ENCODE data around the gene CCDC97.
"Not testable (repeated sequence)": the region's sequence is repeated elsewhere in the genome, so short reads cannot be mapped to it uniquely, and the experiment has no call there.

Gene CCDC97

DNA sequence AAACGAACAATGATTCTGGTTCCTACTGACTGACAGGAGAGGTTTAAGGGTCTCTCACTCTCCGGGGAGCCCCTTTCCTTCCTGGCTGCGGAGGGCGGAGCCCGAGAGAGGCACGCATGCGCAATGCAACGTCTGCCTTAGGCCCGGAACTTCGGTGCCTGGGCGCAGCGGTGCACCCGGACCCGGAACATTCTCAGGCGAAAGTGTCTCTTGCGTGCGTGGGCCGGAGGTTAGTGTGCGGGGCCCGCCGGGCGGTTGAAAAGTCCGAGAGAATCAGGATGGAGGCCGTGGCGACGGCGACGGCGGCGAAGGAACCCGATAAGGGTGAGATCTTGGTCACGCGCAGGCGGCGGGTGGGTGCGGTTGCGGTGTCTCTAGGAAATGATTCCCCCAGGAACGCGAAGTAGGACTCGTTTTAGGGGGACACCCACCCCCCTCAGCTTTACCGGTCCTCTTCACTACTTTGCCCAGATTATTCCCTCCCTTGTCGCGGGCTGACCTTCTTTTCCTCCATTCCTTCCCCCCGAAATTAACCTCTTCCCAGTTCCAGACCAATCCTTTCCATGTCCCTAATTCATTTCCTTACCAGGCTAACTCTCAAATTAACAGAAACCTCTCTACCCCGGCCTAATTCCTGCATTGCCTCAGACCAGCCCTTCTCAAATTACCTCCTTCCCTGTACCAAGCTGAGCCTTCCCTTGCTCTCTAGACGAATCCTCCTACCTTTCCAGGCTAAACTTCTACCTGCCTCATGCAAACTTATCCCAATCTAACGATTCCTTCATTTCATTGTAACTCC, at the start of gene CCDC97:
Gene CCDC97, plus strand, starts transcription at position 140 of the 799 bp plus-strand sequence. Its CDS starts 139 bp downstream, at position 279.
- peak; percentile 40 for DNase-seq

GRCh38 chr19:41261474-41262190, 48.3 kb upstream of the CCDC97 start:
- no peak for DNase-seq

- peak; percentile 89 for DNase-seq
Observed at GRCh38 chr19:41263042-41263849, 46.7 kb upstream of the CCDC97 start.

DNA sequence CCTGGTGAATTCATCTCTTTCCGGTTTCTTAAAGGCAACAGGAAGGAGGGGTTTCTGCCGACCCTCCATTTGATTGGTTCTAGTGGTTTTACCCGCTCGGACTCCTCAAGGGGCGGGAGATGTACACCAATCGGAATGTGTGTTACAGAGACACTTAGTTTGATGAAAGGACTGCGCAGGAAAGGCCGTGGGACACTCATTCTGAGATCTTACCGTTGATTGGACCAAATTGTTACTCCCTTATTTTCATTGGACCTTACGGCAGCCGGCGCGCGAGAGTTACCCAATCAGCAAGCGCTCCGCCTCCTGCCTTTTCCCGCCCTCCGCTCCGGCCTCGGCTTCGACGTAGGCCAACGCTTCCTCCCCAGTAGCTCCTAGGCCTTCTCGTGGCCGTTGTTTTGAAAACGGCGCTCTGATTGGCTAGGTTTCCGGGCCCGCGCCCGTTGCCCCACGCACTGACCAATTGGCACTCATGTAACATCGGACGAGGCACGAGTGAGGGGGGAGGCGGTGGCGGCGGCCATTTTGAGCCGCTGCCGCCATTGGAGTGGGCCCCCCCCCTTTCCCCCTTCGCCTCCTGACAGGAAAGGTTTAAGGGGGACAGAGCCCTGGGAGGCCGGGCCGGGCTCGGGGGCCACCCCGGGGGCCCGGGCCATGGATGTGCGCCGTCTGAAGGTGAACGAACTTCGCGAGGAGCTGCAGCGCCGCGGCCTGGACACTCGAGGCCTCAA, 46.0 kb upstream of the CCDC97 start, which contains the start of gene HNRNPUL1:
Gene HNRNPUL1, plus strand, starts transcription at position 523 of the 731 bp plus-strand sequence. Its CDS starts 132 bp downstream, at position 655.
- DNase-seq = peak; percentile 100

DNA sequence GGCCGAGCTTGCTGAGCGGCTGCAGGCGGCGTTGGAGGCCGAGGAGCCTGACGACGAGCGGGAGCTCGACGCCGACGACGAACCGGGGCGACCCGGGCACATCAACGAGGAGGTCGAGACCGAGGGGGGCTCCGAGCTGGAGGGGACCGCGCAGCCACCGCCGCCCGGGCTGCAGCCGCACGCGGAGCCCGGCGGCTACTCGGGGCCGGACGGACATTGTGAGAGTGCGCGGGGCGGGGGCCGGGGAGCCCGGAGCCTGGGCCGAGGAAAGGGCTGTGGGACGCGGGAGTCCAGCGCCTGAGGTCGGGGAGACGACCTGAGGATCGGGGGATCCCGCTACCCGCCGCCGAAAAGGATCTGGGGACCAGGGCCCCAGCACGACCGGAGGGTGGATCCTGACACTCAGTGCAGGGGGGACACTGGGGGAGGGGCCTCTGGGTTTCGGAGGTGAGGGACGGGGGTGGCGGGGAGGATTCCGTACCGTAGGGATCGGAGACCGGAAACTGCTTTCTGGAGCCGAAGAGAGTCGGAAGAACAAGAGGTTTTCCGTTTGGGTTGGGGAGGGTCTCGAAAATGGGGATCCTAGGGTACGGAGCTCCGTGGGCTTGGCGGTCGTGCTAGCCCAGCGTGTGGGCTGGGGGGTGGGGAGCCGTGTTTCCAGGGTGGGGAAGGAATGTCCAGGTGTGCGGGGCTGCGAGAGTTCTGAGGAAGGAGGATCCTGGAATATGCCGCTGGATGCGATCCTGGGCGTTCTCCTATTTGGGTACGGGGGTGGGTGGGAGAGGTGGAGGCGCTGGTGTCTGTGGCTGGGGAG, 45.2 kb upstream of the CCDC97 start:
- DNase-seq = no peak

DNA sequence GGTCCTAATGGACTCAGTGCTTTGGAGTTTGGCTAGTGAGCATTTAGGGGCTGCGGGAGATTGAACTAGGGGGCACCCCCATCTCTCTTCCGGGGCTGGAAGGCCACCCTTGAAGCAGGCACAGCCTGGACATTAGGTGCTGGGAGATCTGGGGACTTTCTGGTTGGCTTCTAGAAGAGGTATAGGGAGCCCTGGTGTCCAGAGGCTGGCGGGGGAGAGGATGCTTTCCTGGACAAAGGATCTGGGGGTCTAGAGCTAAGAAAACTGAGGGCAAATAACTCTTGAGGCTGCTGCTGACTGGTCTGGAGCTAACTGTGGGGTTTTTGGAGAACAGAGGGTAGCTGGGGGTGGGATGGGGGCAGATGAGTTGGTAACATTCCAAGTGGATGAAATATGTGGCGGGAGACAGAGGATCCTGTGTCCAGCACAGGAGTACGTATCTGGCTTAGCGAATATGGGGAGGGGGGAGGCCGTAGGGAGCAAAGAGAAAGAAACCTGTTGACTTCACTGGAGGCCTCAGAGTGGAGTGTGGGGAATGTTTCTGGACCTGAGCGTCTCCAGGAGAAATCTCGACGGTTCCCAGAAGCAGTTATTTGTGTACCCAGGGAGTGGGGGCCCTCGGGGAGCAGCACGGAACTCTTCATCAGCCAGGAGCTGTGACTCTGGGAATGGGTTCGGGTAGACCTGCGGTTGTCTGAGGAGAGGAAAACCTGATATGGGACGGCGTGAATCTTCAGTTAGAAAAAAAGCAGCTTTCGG, 44.4 kb upstream of the CCDC97 start:
- no peak for DNase-seq

GRCh38 chr19:41269055-41269454, 40.9 kb upstream of the CCDC97 start:
- DNase-seq = no peak

GRCh38 chr19:41269571-41269970, 40.4 kb upstream of the CCDC97 start:
- no peak for DNase-seq

DNA sequence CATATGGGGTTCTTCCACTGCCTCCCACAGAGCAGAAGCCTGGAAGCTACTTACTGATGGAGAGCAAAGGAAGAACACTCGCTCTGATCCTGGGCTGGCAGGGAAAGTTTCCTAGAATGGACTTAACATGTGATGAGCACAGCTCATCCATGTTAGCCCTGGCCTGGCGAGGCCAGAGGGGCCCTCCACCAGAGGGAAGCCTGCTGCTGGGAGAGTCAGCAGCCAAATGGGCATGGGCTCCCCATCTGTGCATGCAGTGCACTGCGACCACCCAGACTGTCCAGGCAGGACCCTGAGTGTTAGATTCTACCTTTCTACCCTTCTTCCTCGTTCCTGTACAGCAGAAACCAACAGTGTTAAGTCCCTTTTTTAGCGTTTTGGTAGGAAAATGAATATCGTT, 36.9 kb upstream of the CCDC97 start:
- DNase-seq = no peak

- DNase-seq = no peak
Observed at GRCh38 chr19:41274802-41275201, 35.2 kb upstream of the CCDC97 start.

DNA sequence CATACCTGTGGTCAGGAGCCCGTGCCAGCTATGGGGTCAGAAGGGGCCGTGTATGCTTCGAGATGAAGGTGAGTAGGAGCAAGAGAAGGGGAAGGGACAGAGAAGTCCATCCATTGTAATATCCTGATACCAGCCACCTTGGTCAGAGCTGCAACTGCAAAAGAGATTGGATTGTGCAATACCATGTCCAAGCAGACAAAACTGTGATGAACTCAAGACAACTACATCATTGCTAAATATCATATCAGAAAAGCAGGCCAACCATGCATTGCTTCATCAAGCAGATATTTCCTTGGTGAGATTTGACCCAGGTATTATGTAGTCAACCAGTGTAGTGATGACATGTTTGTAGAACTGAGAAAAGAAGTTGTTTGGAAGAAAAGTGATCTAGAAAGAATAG, 33.7 kb upstream of the CCDC97 start:
- DNase-seq = no peak

- DNase-seq = no peak
Observed at GRCh38 chr19:41278478-41278877, 31.5 kb upstream of the CCDC97 start.

- no peak for DNase-seq
Observed at GRCh38 chr19:41288673-41289530, 21.1 kb upstream of the CCDC97 start.

GRCh38 chr19:41289814-41290213, 20.2 kb upstream of the CCDC97 start:
- DNase-seq = not testable (repeated sequence)

DNA sequence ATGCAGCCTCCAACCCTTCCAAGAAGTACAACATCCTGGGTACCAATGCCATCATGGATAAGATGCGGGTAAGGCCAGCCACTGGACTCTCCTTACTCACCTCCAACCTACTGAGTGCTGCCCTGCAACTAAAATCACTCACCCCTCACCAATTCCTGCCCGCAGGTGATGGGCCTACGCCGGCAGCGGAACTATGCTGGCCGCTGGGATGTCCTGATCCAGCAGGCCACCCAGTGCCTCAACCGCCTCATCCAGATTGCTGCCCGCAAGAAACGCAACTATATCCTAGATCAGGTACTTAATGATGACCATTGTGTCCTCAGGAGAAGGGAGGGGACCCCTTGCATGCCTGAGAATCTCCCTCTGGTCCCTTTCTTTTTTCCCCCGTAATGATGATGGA, 15.6 kb upstream of the CCDC97 start:
- no peak for DNase-seq

- no peak for DNase-seq
Observed at GRCh38 chr19:41295499-41295898, 14.5 kb upstream of the CCDC97 start.

- DNase-seq = no peak
Observed at GRCh38 chr19:41296433-41296871, 13.5 kb upstream of the CCDC97 start.

DNA sequence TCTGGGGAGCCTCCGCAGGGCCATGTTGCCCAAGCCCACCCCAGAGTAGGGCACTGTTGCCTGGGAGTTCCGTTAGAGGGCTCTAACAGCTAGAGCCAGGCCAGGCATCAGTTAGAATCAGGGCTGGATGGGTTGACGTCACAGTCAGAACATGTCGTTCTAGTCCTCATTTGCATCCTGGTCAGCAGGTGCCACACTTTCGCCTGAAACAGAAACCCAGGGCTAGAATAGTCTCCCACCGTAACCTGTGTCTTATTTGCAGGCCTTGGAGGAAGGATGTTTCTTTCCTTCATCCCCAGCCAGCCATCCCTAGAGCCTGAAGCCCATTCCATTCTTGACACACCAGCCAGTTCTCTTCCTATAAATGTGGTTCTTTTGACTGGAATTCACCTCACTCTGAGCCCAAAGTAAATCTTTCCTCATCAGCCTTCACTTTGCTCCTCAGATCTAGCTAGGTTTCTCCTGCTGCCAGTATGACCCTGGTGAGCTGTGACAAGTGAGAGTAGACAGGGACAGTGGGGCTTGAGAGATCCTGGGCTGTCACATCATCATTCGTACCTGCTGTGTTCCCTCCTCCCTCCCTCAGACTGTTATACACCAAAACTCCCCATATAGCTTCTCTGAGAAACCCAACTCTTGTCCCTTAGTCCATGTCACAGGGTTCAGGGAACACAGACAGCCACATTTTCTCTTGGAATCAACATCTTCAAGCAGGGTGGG, 12.2 kb upstream of the CCDC97 start:
- no peak for DNase-seq

- no peak for DNase-seq
Observed at GRCh38 chr19:41298348-41298964, 11.5 kb upstream of the CCDC97 start.

Data from NCI-H187 treated with DMSO at 0.1 percent for 48 hours (cell line).